CD4-positive, alpha-beta T cell (primary cell): ENCODE data around the gene GPC1. TPM values are rescaled to one million over a fixed set of nuclear protein-coding genes. Genes with fewer than 3 reads are reported as not detected.
A peak's percentile ranks its signal among the peaks of the same experiment; 100 is the strongest.

ENCODE experiments used
- ATAC-seq: fragments of 200-7000 bp; cut with Tn5 transposase; one replicate; pipeline ENCODE4 v1.10.0; 2022; ENCODE audit warnings: mild to moderate bottlenecking; ENCODE audit not compliant: poor library complexity
- CTCF ChIA-PET: fragments of 350-600 bp; sonication (Branson Sonifier 250); formaldehyde crosslinking; loops from one replicate; lab custom pipeline; 2021; ENCODE audit warnings: antibody characterized with exemption, inconsistent platforms; lab: Charles Lee
- POLR2A ChIA-PET: fragments of 350-600 bp; sonication (Branson Sonifier 250); formaldehyde crosslinking; loops from one replicate; lab custom pipeline; 2021; ENCODE audit warnings: antibody characterized with exemption, inconsistent platforms; lab: Charles Lee
- DNase-seq, 14 experiments: peaks; one replicate each; pipeline ENCODE4 v3.0.0-alpha.2; 2013 to 2020; ENCODE audit warnings: mixed read lengths in 2 of 14
- H3K27ac ChIP-seq, 2 donors: one replicate each; pipeline versions ENCODE4 v1.5.1 to v1.7.0; 2013; ENCODE audit warnings: low read length in 2 of 2, low read depth in 1 of 2, mild to moderate bottlenecking in 1 of 2
- H3K27me3 ChIP-seq, 2 experiments: 1 replicate in 1 of 2; 2 replicates in 1 of 2; pipeline versions ENCODE4 v1.6.1 to v1.7.0; 2013; ENCODE audit warnings: low read length in 2 of 2, control low read depth in 1 of 2, mild to moderate bottlenecking in 1 of 2, moderate library complexity in 1 of 2; ENCODE audit not compliant: insufficient read depth in 2 of 2, control insufficient read depth in 1 of 2
- H3K36me3 ChIP-seq: one replicate; pipeline ENCODE4 v1.6.1; 2013; ENCODE audit warnings: low read length, control low read depth; ENCODE audit not compliant: insufficient read depth
- H3K4me1 ChIP-seq: one replicate; pipeline ENCODE4 v1.6.1; 2013; ENCODE audit warnings: low read length, control low read depth; ENCODE audit not compliant: insufficient read depth
- H3K4me3 ChIP-seq: one replicate; pipeline ENCODE4 v1.5.1; 2013; ENCODE audit warnings: mild to moderate bottlenecking, low read length, moderate library complexity
- H3K9me3 ChIP-seq, 2 experiments: 1 replicate in 1 of 2; 2 replicates in 1 of 2; pipeline versions ENCODE4 v1.6.1 to v1.7.0; 2013; ENCODE audit warnings: low read length in 2 of 2, mild to moderate bottlenecking in 2 of 2, control low read depth in 1 of 2, moderate library complexity in 1 of 2; ENCODE audit not compliant: control insufficient read depth in 1 of 2, insufficient read depth in 1 of 2
- H3K27ac Mint-ChIP-seq: one replicate; pipeline ENCODE4 v1.8.0; 2020; ENCODE audit warnings: mixed read lengths
- H3K27me3 Mint-ChIP-seq: one replicate; pipeline ENCODE4 v1.8.0; 2021; ENCODE audit warnings: mixed read lengths
- H3K36me3 Mint-ChIP-seq: one replicate; pipeline ENCODE4 v1.8.0; 2021; ENCODE audit warnings: low read depth, mixed read lengths
- H3K4me1 Mint-ChIP-seq: one replicate; pipeline ENCODE4 v1.8.0; 2021; ENCODE audit warnings: low read depth, mixed read lengths
- H3K4me3 Mint-ChIP-seq: one replicate; pipeline ENCODE4 v1.8.0; 2020; ENCODE audit warnings: mild to moderate bottlenecking, mixed read lengths
- H3K9me3 Mint-ChIP-seq: one replicate; pipeline ENCODE4 v1.8.0; 2020; ENCODE audit warnings: mixed read lengths
- intact Hi-C, 2 experiments: fragments of 100-400 bp; cut with DNase I in 1 of 2; cut with micrococcal nuclease in 1 of 2; formaldehyde crosslinking; loops; one replicate each; pipeline versions ENCODE4 v1.15.1 to v1.9.0; 2023 to 2025; cut with DNase I, micrococcal nuclease
- total RNA-seq, 174 experiments: library from RNA in 2 of 174; stranded (reverse) in 2 of 174; gene quantifications; one replicate each; pipeline ENCODE4 v1.2.3 and lab custom pipeline; 2021 to 2026
- TF ChIP-seq, protein P1 (sequence below): fragments of 200-600 bp; IDR thresholded peaks from one replicate; pipeline ENCODE4 v1.8.0; 2022; ENCODE audit warnings: antibody characterized with exemption, mild to moderate bottlenecking

Gene GPC1
- total RNA-seq, 2 experiments from 2014 or later: 0.58 to 0.98 TPM

DNA sequence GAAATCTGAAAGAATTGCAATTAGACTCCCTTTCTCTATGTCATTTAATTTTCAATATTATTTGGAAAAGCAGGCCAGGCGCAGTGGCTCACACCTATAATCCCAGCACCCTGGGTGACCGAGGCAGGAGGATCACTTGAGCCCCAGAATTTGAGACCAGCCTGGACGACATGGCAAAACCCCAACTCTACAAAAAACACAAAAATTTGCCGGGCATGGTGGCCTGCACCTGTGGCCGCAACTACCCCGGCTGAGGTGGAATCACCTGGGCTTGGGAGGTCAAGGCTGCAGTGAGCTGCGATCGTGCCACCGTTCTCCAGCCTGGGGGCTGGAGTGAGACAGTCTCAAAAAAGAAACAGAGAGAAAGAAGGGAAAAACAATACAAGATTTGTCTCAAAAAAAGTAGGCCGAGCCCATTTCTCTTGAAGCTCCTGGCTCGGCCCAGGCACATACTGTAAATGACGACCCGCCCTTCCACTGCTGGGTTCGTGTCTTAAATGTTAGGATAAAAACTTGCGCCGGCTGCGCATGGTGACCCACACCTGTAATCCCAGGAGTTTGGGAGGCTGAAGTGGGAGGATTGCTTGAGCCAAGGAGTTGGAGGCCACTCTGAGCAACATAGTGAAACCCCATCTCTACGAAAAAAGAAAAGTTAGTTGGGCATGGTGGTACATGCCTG, 31.1 kb upstream of the GPC1 start:
- ATAC-seq: no peak
- ChIA-PET POLR2A (no interaction called here), CTCF (no interaction called here)
- no peaks in the 10 kb centered on the region for H3K27me3 ChIP-seq
- no peak for DNase-seq
- Mint-ChIP-seq H3K9me3 (no peaks in the 10 kb centered on the region), H3K4me1 (peaks cover 16% of the 10 kb centered on the region), H3K27ac (no peak overlapping the region), H3K4me3 (no peak overlapping the region), H3K36me3 (no peaks in the 10 kb centered on the region), H3K27me3 (peaks cover 7% of the 10 kb centered on the region)
- intact Hi-C loops: no loop called here
- no peaks in the 10 kb centered on the region for H3K36me3 ChIP-seq
- peaks cover 20% of the 10 kb centered on the region for H3K4me1 ChIP-seq
- H3K4me3 ChIP-seq: no peak overlapping the region
- TF ChIP-seq, protein P1, sequence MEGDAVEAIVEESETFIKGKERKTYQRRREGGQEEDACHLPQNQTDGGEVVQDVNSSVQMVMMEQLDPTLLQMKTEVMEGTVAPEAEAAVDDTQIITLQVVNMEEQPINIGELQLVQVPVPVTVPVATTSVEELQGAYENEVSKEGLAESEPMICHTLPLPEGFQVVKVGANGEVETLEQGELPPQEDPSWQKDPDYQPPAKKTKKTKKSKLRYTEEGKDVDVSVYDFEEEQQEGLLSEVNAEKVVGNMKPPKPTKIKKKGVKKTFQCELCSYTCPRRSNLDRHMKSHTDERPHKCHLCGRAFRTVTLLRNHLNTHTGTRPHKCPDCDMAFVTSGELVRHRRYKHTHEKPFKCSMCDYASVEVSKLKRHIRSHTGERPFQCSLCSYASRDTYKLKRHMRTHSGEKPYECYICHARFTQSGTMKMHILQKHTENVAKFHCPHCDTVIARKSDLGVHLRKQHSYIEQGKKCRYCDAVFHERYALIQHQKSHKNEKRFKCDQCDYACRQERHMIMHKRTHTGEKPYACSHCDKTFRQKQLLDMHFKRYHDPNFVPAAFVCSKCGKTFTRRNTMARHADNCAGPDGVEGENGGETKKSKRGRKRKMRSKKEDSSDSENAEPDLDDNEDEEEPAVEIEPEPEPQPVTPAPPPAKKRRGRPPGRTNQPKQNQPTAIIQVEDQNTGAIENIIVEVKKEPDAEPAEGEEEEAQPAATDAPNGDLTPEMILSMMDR: no peak
- H3K27ac ChIP-seq: no peak overlapping the region
- no peaks in the 10 kb centered on the region for H3K9me3 ChIP-seq

DNA sequence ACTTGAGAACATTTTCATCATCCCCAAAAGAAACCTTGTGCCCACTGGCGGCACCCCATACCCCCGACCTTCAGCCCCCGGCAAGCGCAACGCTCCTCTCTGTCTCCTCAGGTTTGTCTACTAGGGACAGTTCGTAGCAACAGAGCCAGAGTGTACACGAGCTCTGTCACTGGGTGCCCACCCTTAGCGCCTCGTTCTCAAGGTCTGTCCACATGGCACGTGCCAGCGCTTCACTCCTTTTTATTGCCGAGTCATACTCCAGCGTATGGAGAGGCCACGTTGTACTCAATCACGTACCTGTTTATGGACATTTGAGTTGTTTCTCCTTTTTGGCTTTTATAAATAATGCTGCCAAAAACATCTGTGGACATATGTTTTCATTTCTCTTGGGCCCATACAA, 30.3 kb upstream of the GPC1 start:
- Mint-ChIP-seq H3K4me3 (no peak overlapping the region), H3K27me3 (peaks cover 7% of the 10 kb centered on the region)
- TF ChIP-seq, protein P1: no peak

GRCh38 chr2:240405684-240406313, 29.7 kb upstream of the GPC1 start:
- ChIA-PET POLR2A (no interaction called here), CTCF (no interaction called here)
- no peaks in the 10 kb centered on the region for H3K36me3 Mint-ChIP-seq
- H3K4me3 ChIP-seq: no peak overlapping the region
- peaks cover 20% of the 10 kb centered on the region for H3K4me1 ChIP-seq
- no peaks in the 10 kb centered on the region for H3K9me3 ChIP-seq
- no peaks in the 10 kb centered on the region for H3K36me3 ChIP-seq
- no peaks in the 10 kb centered on the region for H3K9me3 Mint-ChIP-seq
- H3K27ac Mint-ChIP-seq: no peak overlapping the region
- intact Hi-C loops: no loop called here
- TF ChIP-seq, protein P1: no peak
- ATAC-seq (no peak), DNase-seq (peak in 1 of 14 experiments; percentile 25)
- no peak overlapping the region for H3K4me3 Mint-ChIP-seq
- peaks cover 7% of the 10 kb centered on the region for H3K27me3 Mint-ChIP-seq
- peaks cover 16% of the 10 kb centered on the region for H3K4me1 Mint-ChIP-seq
- H3K27me3 ChIP-seq: no peaks in the 10 kb centered on the region
- H3K27ac ChIP-seq: no peak overlapping the region

More for the DNA sequence above, 30.3 kb upstream of the GPC1 start:
- Histone ChIP-seq H3K36me3 (no peaks in the 10 kb centered on the region), H3K27ac (no peak overlapping the region), H3K4me1 (peaks cover 20% of the 10 kb centered on the region), H3K9me3 (no peaks in the 10 kb centered on the region), H3K27me3 (no peaks in the 10 kb centered on the region), H3K4me3 (no peak overlapping the region)
- intact Hi-C loops: no loop called here
- Mint-ChIP-seq H3K4me1 (peaks cover 16% of the 10 kb centered on the region), H3K36me3 (no peaks in the 10 kb centered on the region), H3K9me3 (no peaks in the 10 kb centered on the region), H3K27ac (no peak overlapping the region)
- ChIA-PET POLR2A (no interaction called here), CTCF (no interaction called here)
- DNase-seq: peak in 1 of 14 experiments; percentile 23
- no peak for ATAC-seq
